HG03575 (cell line): Measurements from ENCODE around the gene ANXA2.
"Not testable (repeated sequence)": the region's sequence is repeated elsewhere in the genome, so short reads cannot be mapped to it uniquely, and the experiment has no call there.

ENCODE experiments used
- ATAC-seq: cut with Tn5 transposase; IDR thresholded peaks from one replicate; pipeline ENCODE4 v1.9.1; 2021; ENCODE audit not compliant: unreplicated experiment, insufficient number of reproducible peaks, low FRiP score; ENCODE audit errors: extremely low read depth

Gene ANXA2

GRCh38 chr15:60351066-60351465, 46.7 kb downstream of the ANXA2 start:
- no peak for ATAC-seq

- ATAC-seq: no peak
These were observed 47.7 kb downstream of the ANXA2 start for GRCh38 chr15:60350108-60350507.

GRCh38 chr15:60349589-60349988, 48.2 kb downstream of the ANXA2 start:
- ATAC-seq: no peak

- ATAC-seq: no peak
These were observed 50.2 kb downstream of the ANXA2 start for GRCh38 chr15:60347480-60348049.

- ATAC-seq: no peak
These were observed 51.1 kb downstream of the ANXA2 start for GRCh38 chr15:60346653-60347052.

GRCh38 chr15:60346077-60346476, 51.7 kb downstream of the ANXA2 start:
- ATAC-seq: no peak

GRCh38 chr15:60345598-60345997, 52.2 kb downstream of the ANXA2 start:
- ATAC-seq: no peak

GRCh38 chr15:60344987-60345386, 52.8 kb downstream of the ANXA2 start:
- ATAC-seq: no peak

GRCh38 chr15:60344461-60344860, 53.3 kb downstream of the ANXA2 start:
- ATAC-seq: no peak

- no peak for ATAC-seq
These were observed 54.4 kb downstream of the ANXA2 start for GRCh38 chr15:60343221-60343970.

- ATAC-seq: no peak
These were observed 57.4 kb downstream of the ANXA2 start for GRCh38 chr15:60340207-60340921.

- no peak for ATAC-seq
These were observed 58.5 kb downstream of the ANXA2 start for GRCh38 chr15:60339236-60339635.

- ATAC-seq: no peak
These were observed 59.0 kb downstream of the ANXA2 start for GRCh38 chr15:60338810-60339209.

GRCh38 chr15:60337076-60337475, 60.7 kb downstream of the ANXA2 start:
- ATAC-seq: no peak

- ATAC-seq: not testable (repeated sequence)
These were observed 62.5 kb downstream of the ANXA2 start for GRCh38 chr15:60335296-60335695.

- no peak for ATAC-seq
These were observed 68.8 kb downstream of the ANXA2 start for GRCh38 chr15:60328852-60329443.

GRCh38 chr15:60326824-60327654, 70.7 kb downstream of the ANXA2 start:
- ATAC-seq: no peak

- ATAC-seq: no peak
These were observed 71.4 kb downstream of the ANXA2 start for GRCh38 chr15:60326343-60326742.

- no peak for ATAC-seq
These were observed 71.9 kb downstream of the ANXA2 start for GRCh38 chr15:60325905-60326304.
